ENCODE measurements around the gene TNNI2.

- TF ChIP-seq POLR2AphosphoS5 (IDR thresholded peaks at IDR 0.05; ENCODE audit: borderline replicate concordance, low read depth, low read length) = no peak
- TF ChIP-seq EZH2 (IDR thresholded peaks at IDR 0.05) = no peak
- no peak for TF ChIP-seq FOXP2 (optimal IDR thresholded peaks at IDR 0.05; ENCODE audit: control extremely low read depth, extremely low read length, insufficient read depth)
These were observed 43.8 kb downstream of the TNNI2 start for GRCh38 chr11:1882265-1883238.
